H1 (cell line): ENCODE results near the gene DES.

Experiments
- BCL11A ChIP-seq, 2 experiments: IDR thresholded peaks; one replicate each; pipeline ENCODE4 v1.6.1; 2011; ENCODE audit warnings: low read depth in 2 of 2, low read length in 2 of 2, mild to moderate bottlenecking in 2 of 2
- CBX5 ChIP-seq: fragments of 300-800, 300-1000 bp; sonication (generic); IDR thresholded peaks from 2 replicates; pipeline ENCODE4 v1.7.1; 2016; ENCODE audit warnings: antibody characterized with exemption, low read length, low read depth
- CTCF ChIP-seq, 3 experiments: IDR thresholded peaks; 1 replicate in 2 of 3; 2 replicates in 1 of 3; pipeline versions ENCODE4 v1.5.1 to v1.6.1; 2011; ENCODE audit warnings: low read length in 3 of 3, mild to moderate bottlenecking in 3 of 3, inconsistent platforms in 2 of 3, low read depth in 1 of 3, moderate library complexity in 1 of 3; ENCODE audit not compliant: insufficient read depth in 1 of 3; ENCODE audit errors: control extremely low read depth in 1 of 3
- EP300 ChIP-seq, 2 experiments: IDR thresholded peaks; 1 replicate in 1 of 2; 2 replicates in 1 of 2; pipeline ENCODE4 v1.6.1; 2011 to 2012; ENCODE audit warnings: low read depth in 2 of 2, low read length in 2 of 2, mild to moderate bottlenecking in 2 of 2, borderline replicate concordance in 1 of 2, inconsistent platforms in 1 of 2, moderate library complexity in 1 of 2
- EZH2 ChIP-seq: fragments of 200-600 bp; sonication (generic); IDR thresholded peaks from 2 replicates; pipeline ENCODE4 v1.7.1; 2012; ENCODE audit warnings: low read depth, mild to moderate bottlenecking, moderate library complexity, low read length, inconsistent platforms; ENCODE audit not compliant: severe bottlenecking
- FOSL1 ChIP-seq: IDR thresholded peaks from 2 replicates; pipeline ENCODE4 v1.6.1; 2011; ENCODE audit warnings: mild to moderate bottlenecking, low read depth, low read length, moderate library complexity; ENCODE audit not compliant: insufficient read depth
- JUND ChIP-seq: IDR thresholded peaks from 2 replicates; pipeline ENCODE4 v1.6.1; 2011; ENCODE audit warnings: mild to moderate bottlenecking, improper control_type of control experiment, low read length
- MAX ChIP-seq: IDR thresholded peaks from 2 replicates; pipeline ENCODE4 v1.6.1; 2012; ENCODE audit warnings: inconsistent platforms
- POLR2A ChIP-seq, 2 experiments: IDR thresholded peaks; 1 replicate in 1 of 2; 2 replicates in 1 of 2; pipeline ENCODE4 v1.6.1; 2011; ENCODE audit warnings: low read depth in 2 of 2, low read length in 2 of 2, mild to moderate bottlenecking in 2 of 2; ENCODE audit errors: control extremely low read depth in 1 of 2
- POLR2AphosphoS5 ChIP-seq: IDR thresholded peaks from 2 replicates; pipeline ENCODE4 v1.6.1; 2011; ENCODE audit warnings: low read depth, low read length
- RAD21 ChIP-seq, 2 experiments: IDR thresholded peaks in 1 of 2; conservative IDR thresholded peaks in 1 of 2; 2 replicates each; pipeline ENCODE4 v1.6.1; 2011; ENCODE audit warnings: low read depth in 2 of 2, low read length in 2 of 2, improper control_type of control experiment in 1 of 2, inconsistent platforms in 1 of 2, mild to moderate bottlenecking in 1 of 2, moderate library complexity in 1 of 2
- SP2 ChIP-seq: IDR thresholded peaks from 2 replicates; pipeline ENCODE4 v1.6.1; 2012; ENCODE audit warnings: mild to moderate bottlenecking, low read length, inconsistent platforms

- TF ChIP-seq CTCF (IDR thresholded peaks at IDR 0.05; ENCODE audit: control extremely low read depth in 1 of 3, insufficient read depth in 1 of 3, low read depth in 1 of 3, low read length in 3 of 3) (no peak), BCL11A (IDR thresholded peaks at IDR 0.05; ENCODE audit: low read depth in 2 of 2, low read length in 2 of 2) (no peak), POLR2A (IDR thresholded peaks at IDR 0.05; ENCODE audit: control extremely low read depth in 1 of 2, low read depth in 2 of 2, low read length in 2 of 2) (no peak), SP2 (no peak), JUND (no peak), RAD21 (IDR thresholded peaks at IDR 0.05 in 1 of 2, conservative IDR thresholded peaks at IDR 0.05 in 1 of 2; ENCODE audit: low read depth in 2 of 2, low read length in 2 of 2) (no peak), FOSL1 (no peak), MAX (no peak), EZH2 (no peak), POLR2AphosphoS5 (no peak), EP300 (IDR thresholded peaks at IDR 0.05; ENCODE audit: borderline replicate concordance in 1 of 2, low read depth in 2 of 2, low read length in 2 of 2) (no peak), CBX5 (no peak)
Measured at GRCh38 chr2:219435701-219436100, 17.5 kb downstream of the DES start.
